Measurements from ENCODE around the gene ASCL3.

DNA sequence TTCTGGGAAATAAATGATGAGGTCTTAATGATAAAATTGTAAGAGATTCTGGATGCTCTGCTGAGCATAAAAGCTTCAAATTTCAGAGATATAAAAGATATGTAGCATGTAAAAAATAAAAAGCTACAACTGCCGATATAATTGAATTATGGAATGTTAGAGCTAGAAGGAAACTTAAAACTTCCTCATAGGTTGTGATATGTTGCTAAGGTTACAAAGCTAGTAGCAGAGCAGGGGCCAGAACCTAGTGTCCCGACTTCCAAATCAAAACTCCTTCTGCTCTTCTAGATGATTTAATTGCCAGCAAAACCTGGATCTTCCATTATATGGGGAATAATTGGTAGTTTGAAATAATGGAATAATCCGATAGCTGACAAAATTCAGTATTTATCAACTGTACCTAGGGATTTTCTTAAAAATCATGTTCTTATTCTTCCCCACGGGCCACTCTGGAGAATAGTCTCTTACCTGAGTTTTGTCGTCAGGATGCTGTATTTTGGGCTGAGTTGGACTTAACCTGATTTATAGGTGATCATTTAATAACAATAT lies at the start of gene ASCL3:
- TF ChIP-seq, protein P1, sequence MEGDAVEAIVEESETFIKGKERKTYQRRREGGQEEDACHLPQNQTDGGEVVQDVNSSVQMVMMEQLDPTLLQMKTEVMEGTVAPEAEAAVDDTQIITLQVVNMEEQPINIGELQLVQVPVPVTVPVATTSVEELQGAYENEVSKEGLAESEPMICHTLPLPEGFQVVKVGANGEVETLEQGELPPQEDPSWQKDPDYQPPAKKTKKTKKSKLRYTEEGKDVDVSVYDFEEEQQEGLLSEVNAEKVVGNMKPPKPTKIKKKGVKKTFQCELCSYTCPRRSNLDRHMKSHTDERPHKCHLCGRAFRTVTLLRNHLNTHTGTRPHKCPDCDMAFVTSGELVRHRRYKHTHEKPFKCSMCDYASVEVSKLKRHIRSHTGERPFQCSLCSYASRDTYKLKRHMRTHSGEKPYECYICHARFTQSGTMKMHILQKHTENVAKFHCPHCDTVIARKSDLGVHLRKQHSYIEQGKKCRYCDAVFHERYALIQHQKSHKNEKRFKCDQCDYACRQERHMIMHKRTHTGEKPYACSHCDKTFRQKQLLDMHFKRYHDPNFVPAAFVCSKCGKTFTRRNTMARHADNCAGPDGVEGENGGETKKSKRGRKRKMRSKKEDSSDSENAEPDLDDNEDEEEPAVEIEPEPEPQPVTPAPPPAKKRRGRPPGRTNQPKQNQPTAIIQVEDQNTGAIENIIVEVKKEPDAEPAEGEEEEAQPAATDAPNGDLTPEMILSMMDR (IDR thresholded peaks at IDR 0.05), result no peak
- TF ChIP-seq POLR2A (IDR thresholded peaks at IDR 0.05) (no peak), POLR2AphosphoS5 (IDR thresholded peaks at IDR 0.05) (no peak), EP300 (IDR thresholded peaks at IDR 0.05) (no peak)
